ENCODE data around the gene SEC16B.

Gene SEC16B

GRCh38 chr1:177909416-177909815 lies 60.4 kb downstream of the SEC16B start:
- no peak for DNase-seq (ENCODE audit: low spot score)

- no peak for DNase-seq (ENCODE audit: low spot score)
Measured at GRCh38 chr1:177907000-177907399, 62.9 kb downstream of the SEC16B start.

- no peak for DNase-seq (ENCODE audit: low spot score)
Measured at GRCh38 chr1:177905686-177906085, 64.2 kb downstream of the SEC16B start.

DNA sequence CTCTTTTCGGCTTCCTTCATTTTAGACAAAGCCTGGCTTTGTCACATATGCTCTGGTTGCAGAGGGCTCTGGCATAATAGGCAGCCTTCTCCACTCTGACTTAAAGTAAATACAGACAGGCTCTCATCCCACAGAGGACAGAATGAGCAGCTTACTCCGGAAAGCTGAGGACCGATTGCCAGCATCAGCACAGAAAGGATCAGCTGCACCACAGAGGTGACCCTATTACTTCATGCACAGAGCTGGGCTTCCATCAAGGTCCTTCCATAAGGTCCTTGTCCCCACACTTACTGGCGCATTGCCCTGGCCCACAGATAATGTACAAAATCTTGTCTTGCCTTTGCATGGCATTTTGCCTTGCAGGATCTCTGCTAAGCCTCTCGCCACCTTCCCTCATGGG lies 67.6 kb downstream of the SEC16B start:
- no peak for DNase-seq (ENCODE audit: low spot score)

GRCh38 chr1:177897998-177898654 lies 71.7 kb downstream of the SEC16B start:
- no peak for DNase-seq (ENCODE audit: low spot score)

- no peak for DNase-seq (ENCODE audit: low spot score)
Measured at GRCh38 chr1:177897281-177897997, 72.4 kb downstream of the SEC16B start.

Small RNAs within 50 kb of the gene (small RNA-seq; reads per million reads assigned to genes)
- 0 reads per million in 2 experiments for gene AL359075.1

All from SK-N-DZ (cell line).